HCT116 (cell line): ENCODE results near the gene ALCAM. TPM values are rescaled to one million over a fixed set of nuclear protein-coding genes. Genes with fewer than 3 reads are reported as not detected.

Experiments
- ATAC-seq: fragments of 200-7000 bp; cut with Tn5 transposase; 2 replicates; pipeline ENCODE4 v1.9.1; 2020; ENCODE audit warnings: mild to moderate bottlenecking, moderate library complexity
- BruUV-seq: library from RNA; stranded (reverse); fragments of 400-500 nt; replicated peaks from 2 replicates; lab custom pipeline; 2021; lab: Mats Ljungman, UMichigan
- CTCF ChIA-PET: fragments of 300-600 bp; sonication (Branson Sonifier 250); formaldehyde crosslinking; loops from one replicate; lab custom pipeline; 2021; ENCODE audit warnings: antibody characterized with exemption; lab: Charles Lee
- POLR2A ChIA-PET: fragments of 300-600, 350-600 bp; sonication (Branson Sonifier 250); formaldehyde crosslinking; loops from one replicate; lab custom pipeline; 2021; ENCODE audit warnings: antibody characterized with exemption; lab: Charles Lee
- RAD21 ChIA-PET, 2 experiments: fragments of 300-600 bp; sonication (Branson Sonifier 250); formaldehyde crosslinking; loops; one replicate each; lab custom pipeline; 2023; ENCODE audit warnings: low total read pairs in 2 of 2; ENCODE audit not compliant: uncharacterized antibody in 2 of 2, unreplicated experiment in 2 of 2, low non-redundant PET in 1 of 2; lab: Charles Lee
- DNase-seq: peaks from one replicate; pipeline ENCODE4 v3.0.0-alpha.2; 2010; ENCODE audit warnings: low read depth, low spot score
- H2AFZ ChIP-seq: fragments of 200-600 bp; shearing (Covaris generic), sonication (generic); 2 replicates; pipeline ENCODE4 v1.6.1; 2017; ENCODE audit warnings: low read depth, mixed run types, mixed read lengths, antibody characterized with exemption, low read length; ENCODE audit not compliant: poor library complexity, severe bottlenecking
- H3K27ac ChIP-seq: 2 replicates; pipeline ENCODE4 v1.5.1; 2012; ENCODE audit warnings: low read depth, low read length
- H3K27me3 ChIP-seq: fragments of 200-600 bp; sonication (generic); 2 replicates; pipeline ENCODE4 v1.6.1; 2016; ENCODE audit warnings: mixed run types, low read length, mixed read lengths; ENCODE audit not compliant: insufficient read depth
- H3K36me3 ChIP-seq, 2 experiments: fragments of 200-500 bp in 1 of 2; fragments of 200-600 bp in 1 of 2; sonication (Bioruptor generic) in 1 of 2; sonication (generic) in 1 of 2; 2 replicates each; pipeline versions ENCODE4 v1.5.1 to v1.6.1; 2014 to 2016; ENCODE audit warnings: low read length in 2 of 2, inconsistent platforms in 1 of 2, mixed read lengths in 1 of 2, mixed run types in 1 of 2; ENCODE audit not compliant: insufficient read depth in 2 of 2, control insufficient read depth in 1 of 2
- H3K4me1 ChIP-seq, 2 experiments: fragments of 200-600 bp in 1 of 2; sonication (generic) in 1 of 2; 2 replicates each; pipeline versions ENCODE4 v1.5.1 to v1.6.1; 2012 to 2017; ENCODE audit warnings: low read length in 2 of 2, inconsistent platforms in 1 of 2, mild to moderate bottlenecking in 1 of 2, mixed read lengths in 1 of 2, mixed run types in 1 of 2, moderate library complexity in 1 of 2; ENCODE audit not compliant: insufficient read depth in 2 of 2, control insufficient read depth in 1 of 2
- H3K4me2 ChIP-seq: fragments of 200-600 bp; sonication (generic); 2 replicates; pipeline ENCODE4 v1.6.1; 2017; ENCODE audit warnings: mixed run types, low read length, mixed read lengths
- H3K4me3 ChIP-seq, 2 experiments: fragments of 200-600 bp in 1 of 2; sonication (generic) in 1 of 2; replicated peaks in 1 of 2; 2 replicates each; pipeline ENCODE4 v1.5.1; 2011 to 2016; ENCODE audit warnings: low read length in 2 of 2, control low read depth in 1 of 2, low read depth in 1 of 2, mild to moderate bottlenecking in 1 of 2, mixed read lengths in 1 of 2, mixed run types in 1 of 2
- H3K79me2 ChIP-seq: fragments of 200-600 bp; sonication (generic); 2 replicates; pipeline ENCODE4 v1.6.1; 2017; ENCODE audit warnings: mild to moderate bottlenecking, mixed run types, low read length, moderate library complexity, mixed read lengths; ENCODE audit not compliant: insufficient read depth
- H3K9ac ChIP-seq: fragments of 200-600 bp; sonication (generic); 2 replicates; pipeline ENCODE4 v1.6.1; 2016; ENCODE audit warnings: low read length, mixed read lengths
- H3K9me2 ChIP-seq: fragments of 200-600 bp; sonication (generic), shearing (Covaris generic); 2 replicates; pipeline ENCODE4 v1.6.1; 2017; ENCODE audit warnings: mixed run types, mild to moderate bottlenecking, moderate library complexity; ENCODE audit not compliant: insufficient read depth
- H3K9me3 ChIP-seq, 2 experiments: fragments of 200-500 bp in 1 of 2; fragments of 200-600 bp in 1 of 2; sonication (Bioruptor generic) in 1 of 2; sonication (generic) in 1 of 2; 2 replicates each; pipeline ENCODE4 v1.6.1; 2014 to 2017; ENCODE audit warnings: low read length in 2 of 2, mixed read lengths in 2 of 2, inconsistent platforms in 1 of 2, low read depth in 1 of 2, mild to moderate bottlenecking in 1 of 2, mixed run types in 1 of 2, moderate library complexity in 1 of 2; ENCODE audit not compliant: control insufficient read depth in 1 of 2, insufficient read depth in 1 of 2
- H4K20me1 ChIP-seq: fragments of 200-600 bp; sonication (generic), shearing (Covaris generic); 2 replicates; pipeline ENCODE4 v1.6.1; 2017; ENCODE audit warnings: mixed run types, mild to moderate bottlenecking, moderate library complexity; ENCODE audit not compliant: insufficient read depth
- CBX3 ChIP-seq: IDR thresholded peaks from 2 replicates; pipeline ENCODE4 v1.6.1; 2012; ENCODE audit warnings: low read depth
- CEBPB ChIP-seq: IDR thresholded peaks from 2 replicates; pipeline ENCODE4 v1.6.1; 2012; ENCODE audit warnings: low read depth
- EGR1 ChIP-seq: IDR thresholded peaks from 2 replicates; pipeline ENCODE4 v1.6.1; 2012; ENCODE audit warnings: low read depth
- ELF1 ChIP-seq: IDR thresholded peaks from 2 replicates; pipeline ENCODE4 v1.6.1; 2012; ENCODE audit warnings: low read depth, borderline replicate concordance
- EZH2phosphoT487 ChIP-seq: fragments of 200-600 bp; IDR thresholded peaks from 2 replicates; pipeline ENCODE4 v1.6.1; 2018; ENCODE audit warnings: antibody characterized with exemption, borderline replicate concordance
- FOSL1 ChIP-seq: IDR thresholded peaks from 2 replicates; pipeline ENCODE4 v1.6.1; 2012; ENCODE audit warnings: low read depth
- POLR2A ChIP-seq: IDR thresholded peaks from 2 replicates; pipeline ENCODE4 v1.7.0; 2011; ENCODE audit warnings: borderline replicate concordance; ENCODE audit not compliant: insufficient read depth, insufficient read length; ENCODE audit errors: extremely low read depth
- POLR2AphosphoS5 ChIP-seq: IDR thresholded peaks from 2 replicates; pipeline ENCODE4 v1.6.1; 2011; ENCODE audit warnings: mild to moderate bottlenecking, low read depth, low read length, moderate library complexity
- SIN3A ChIP-seq: IDR thresholded peaks from 2 replicates; pipeline ENCODE4 v1.6.1; 2012; ENCODE audit warnings: low read depth
- SP1 ChIP-seq: IDR thresholded peaks from 2 replicates; pipeline ENCODE4 v1.6.1; 2012; ENCODE audit warnings: low read depth
- TCF7L2 ChIP-seq: IDR thresholded peaks from 2 replicates; pipeline ENCODE4 v1.7.0; 2011; ENCODE audit warnings: borderline replicate concordance, inconsistent platforms; ENCODE audit not compliant: insufficient read depth, insufficient read length; ENCODE audit errors: extremely low read depth
- YY1 ChIP-seq: IDR thresholded peaks from 2 replicates; pipeline ENCODE4 v1.6.1; 2011; ENCODE audit warnings: low read length, low read depth, moderate library complexity, mild to moderate bottlenecking; ENCODE audit not compliant: insufficient replicate concordance; ENCODE audit errors: extremely low read depth
- ZFX ChIP-seq: fragments of 450-650 bp; IDR thresholded peaks from 2 replicates; pipeline ENCODE4 v1.6.1; 2017
- ZNF274 ChIP-seq: fragments of 200-500 bp; sonication (Bioruptor generic); IDR thresholded peaks from 2 replicates; pipeline ENCODE4 v1.6.1; 2014; ENCODE audit warnings: mild to moderate bottlenecking, low read depth, low read length, inconsistent platforms
- intact Hi-C: fragments of 100-400 bp; cut with micrococcal nuclease; formaldehyde crosslinking; loops from 2 replicates; pipeline ENCODE4 v1.10.0; 2022
- total RNA-seq: library from RNA; stranded (reverse); gene quantifications from one replicate; pipeline ENCODE4 v1.2.1, GENCODE V29; 2021; ENCODE audit not compliant: unreplicated experiment
- TF ChIP-seq, protein P1 (sequence below): IDR thresholded peaks from 2 replicates; pipeline ENCODE4 v1.6.1; 2012
- TF ChIP-seq, protein P2 (sequence below): IDR thresholded peaks from 2 replicates; pipeline ENCODE4 v1.6.1; 2011; ENCODE audit warnings: mild to moderate bottlenecking, low read length, moderate library complexity; ENCODE audit not compliant: insufficient replicate concordance; ENCODE audit errors: extremely low read depth
- TF ChIP-seq, protein P3 (sequence below): IDR thresholded peaks from 2 replicates; pipeline ENCODE4 v1.6.1; 2012; ENCODE audit warnings: low read depth

ALCAM gene
- total RNA-seq, 1 experiment from 2014 or later = 56.7 TPM

DNA sequence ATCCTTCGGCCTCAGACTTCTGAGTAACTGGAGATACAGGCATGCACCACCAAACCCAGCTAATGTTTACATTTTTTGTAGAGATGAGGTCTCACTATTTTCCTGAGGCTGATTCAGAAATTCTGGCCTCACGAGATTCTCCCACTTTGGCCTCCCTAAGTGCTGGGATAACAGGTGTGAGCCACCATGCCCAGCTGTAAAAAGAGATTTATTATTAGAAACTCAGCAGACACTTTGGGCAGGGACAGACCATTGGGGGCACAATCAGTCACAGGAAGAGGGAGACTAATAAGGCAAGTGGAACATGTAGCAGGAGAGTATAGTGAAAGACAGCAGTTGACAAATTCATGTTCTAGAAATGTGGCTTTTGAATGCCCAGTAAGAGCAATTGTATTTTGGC, 252.9 kb downstream of the ALCAM start:
- ATAC-seq = no peak
- Histone ChIP-seq H3K79me2 (no peaks in the 10 kb centered on the region), H3K27me3 (no peaks in the 10 kb centered on the region), H3K4me1 (no peaks in the 10 kb centered on the region), H4K20me1 (no peaks in the 10 kb centered on the region)
- intact Hi-C loops = no loop called here
- TF ChIP-seq CEBPB (no peak), SP1 (no peak), CBX3 (no peak), ZFX (no peak), ELF1 (no peak), ZNF274 (no peak), TCF7L2 (no peak), POLR2AphosphoS5 (no peak), EZH2phosphoT487 (no peak), SIN3A (no peak), POLR2A (no peak), FOSL1 (no peak), YY1 (no peak), EGR1 (no peak)
- TF ChIP-seq, protein P1, sequence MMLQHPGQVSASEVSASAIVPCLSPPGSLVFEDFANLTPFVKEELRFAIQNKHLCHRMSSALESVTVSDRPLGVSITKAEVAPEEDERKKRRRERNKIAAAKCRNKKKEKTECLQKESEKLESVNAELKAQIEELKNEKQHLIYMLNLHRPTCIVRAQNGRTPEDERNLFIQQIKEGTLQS = no peak
- TF ChIP-seq, protein P2, sequence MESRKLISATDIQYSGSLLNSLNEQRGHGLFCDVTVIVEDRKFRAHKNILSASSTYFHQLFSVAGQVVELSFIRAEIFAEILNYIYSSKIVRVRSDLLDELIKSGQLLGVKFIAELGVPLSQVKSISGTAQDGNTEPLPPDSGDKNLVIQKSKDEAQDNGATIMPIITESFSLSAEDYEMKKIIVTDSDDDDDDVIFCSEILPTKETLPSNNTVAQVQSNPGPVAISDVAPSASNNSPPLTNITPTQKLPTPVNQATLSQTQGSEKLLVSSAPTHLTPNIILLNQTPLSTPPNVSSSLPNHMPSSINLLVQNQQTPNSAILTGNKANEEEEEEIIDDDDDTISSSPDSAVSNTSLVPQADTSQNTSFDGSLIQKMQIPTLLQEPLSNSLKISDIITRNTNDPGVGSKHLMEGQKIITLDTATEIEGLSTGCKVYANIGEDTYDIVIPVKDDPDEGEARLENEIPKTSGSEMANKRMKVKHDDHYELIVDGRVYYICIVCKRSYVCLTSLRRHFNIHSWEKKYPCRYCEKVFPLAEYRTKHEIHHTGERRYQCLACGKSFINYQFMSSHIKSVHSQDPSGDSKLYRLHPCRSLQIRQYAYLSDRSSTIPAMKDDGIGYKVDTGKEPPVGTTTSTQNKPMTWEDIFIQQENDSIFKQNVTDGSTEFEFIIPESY = no peak
- TF ChIP-seq, protein P3, sequence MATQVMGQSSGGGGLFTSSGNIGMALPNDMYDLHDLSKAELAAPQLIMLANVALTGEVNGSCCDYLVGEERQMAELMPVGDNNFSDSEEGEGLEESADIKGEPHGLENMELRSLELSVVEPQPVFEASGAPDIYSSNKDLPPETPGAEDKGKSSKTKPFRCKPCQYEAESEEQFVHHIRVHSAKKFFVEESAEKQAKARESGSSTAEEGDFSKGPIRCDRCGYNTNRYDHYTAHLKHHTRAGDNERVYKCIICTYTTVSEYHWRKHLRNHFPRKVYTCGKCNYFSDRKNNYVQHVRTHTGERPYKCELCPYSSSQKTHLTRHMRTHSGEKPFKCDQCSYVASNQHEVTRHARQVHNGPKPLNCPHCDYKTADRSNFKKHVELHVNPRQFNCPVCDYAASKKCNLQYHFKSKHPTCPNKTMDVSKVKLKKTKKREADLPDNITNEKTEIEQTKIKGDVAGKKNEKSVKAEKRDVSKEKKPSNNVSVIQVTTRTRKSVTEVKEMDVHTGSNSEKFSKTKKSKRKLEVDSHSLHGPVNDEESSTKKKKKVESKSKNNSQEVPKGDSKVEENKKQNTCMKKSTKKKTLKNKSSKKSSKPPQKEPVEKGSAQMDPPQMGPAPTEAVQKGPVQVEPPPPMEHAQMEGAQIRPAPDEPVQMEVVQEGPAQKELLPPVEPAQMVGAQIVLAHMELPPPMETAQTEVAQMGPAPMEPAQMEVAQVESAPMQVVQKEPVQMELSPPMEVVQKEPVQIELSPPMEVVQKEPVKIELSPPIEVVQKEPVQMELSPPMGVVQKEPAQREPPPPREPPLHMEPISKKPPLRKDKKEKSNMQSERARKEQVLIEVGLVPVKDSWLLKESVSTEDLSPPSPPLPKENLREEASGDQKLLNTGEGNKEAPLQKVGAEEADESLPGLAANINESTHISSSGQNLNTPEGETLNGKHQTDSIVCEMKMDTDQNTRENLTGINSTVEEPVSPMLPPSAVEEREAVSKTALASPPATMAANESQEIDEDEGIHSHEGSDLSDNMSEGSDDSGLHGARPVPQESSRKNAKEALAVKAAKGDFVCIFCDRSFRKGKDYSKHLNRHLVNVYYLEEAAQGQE = no peak
- TF ChIP-seq, all 23 proteins: peak for 0
- Histone ChIP-seq H3K4me3 (no peak overlapping the region), H3K4me2 (no peak overlapping the region), H3K9me2 (0 out of 2 replicates have a peak, but pooled peaks cover 3% of the 10 kb centered on the region), H3K9ac (no peak overlapping the region), H3K27ac (no peak overlapping the region), H3K36me3 (no peaks in the 10 kb centered on the region), H2AFZ (no peak overlapping the region), H3K9me3 (no peaks in the 10 kb centered on the region)
- POLR2A ChIA-PET = no interaction called here
- BruUV-seq = no TSS peak
- CTCF ChIA-PET = no interaction called here
- RAD21 ChIA-PET = no interaction called here
- no peak for DNase-seq
